ENCODE results near the gene GNAS-AS1. TPM values are rescaled to one million over a fixed set of nuclear protein-coding genes. Genes with fewer than 3 reads are reported as not detected.

Gene GNAS-AS1
- total and polyA plus RNA-seq, 10 of the 15 experiments (the other 5 are each of a cell fraction or from before 2014, with no cell fraction given): 0.06 to 2.7 (median 1.2) TPM

DNA sequence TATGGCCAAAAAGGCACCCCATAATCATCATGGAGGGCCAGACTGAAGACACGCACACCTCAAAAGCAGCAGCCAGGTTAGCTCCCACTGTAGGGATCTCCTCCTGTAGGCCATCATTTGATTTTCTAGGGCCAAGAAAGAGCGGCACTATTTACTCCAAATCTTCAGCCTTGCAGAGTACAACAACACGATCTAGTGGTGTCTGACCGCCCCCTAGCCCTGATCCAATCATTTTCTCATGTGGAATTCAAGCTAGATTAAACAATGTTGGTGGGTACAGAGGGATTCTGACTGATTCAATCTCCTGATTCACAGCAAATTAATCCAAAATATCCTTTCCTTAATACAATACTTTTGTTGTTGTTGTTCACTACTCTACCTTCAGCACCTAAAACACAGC is 12.5 kb downstream of the GNAS-AS1 start:
- SMC1A ChIA-PET (ENCODE audit: uncharacterized antibody, unreplicated experiment): interaction anchor here (1.0 kb wide), 1 partner anchor 8 kb away, joined by 3 read pairs; no protein-coding TSS in a partner anchor
- Histone ChIP-seq H3K79me2 (ENCODE audit: control insufficient read depth, insufficient read depth, low read length) (no peaks in the 10 kb centered on the region), H3K4me3 (no peak overlapping the region), H3K4me1 (ENCODE audit: control insufficient read depth, insufficient read depth, low read length) (no peaks in the 10 kb centered on the region), H3K27me3 (replicated peaks in 1 of 2; ENCODE audit: control insufficient read depth in 2 of 2, insufficient read depth in 2 of 2, low read length in 1 of 2) (no peaks in the 10 kb centered on the region; a peak in 3 of 4 replicates), H3K27ac (ENCODE audit: control insufficient read depth, insufficient read depth) (no peak overlapping the region), H3K9me3 (replicated peaks; ENCODE audit: control insufficient read depth, insufficient read depth, low read length) (no peaks in the 10 kb centered on the region; the same call in 1 of the 3 replicates), H3K9ac (ENCODE audit: control insufficient read depth, insufficient read depth, low read length) (no peak overlapping the region), H2AFZ (ENCODE audit: control insufficient read depth, low read depth, low read length) (no peak overlapping the region), H3K4me2 (ENCODE audit: control insufficient read depth, insufficient read depth) (no peak overlapping the region), H3K36me3 (ENCODE audit: control insufficient read depth in 2 of 2, insufficient read depth in 2 of 2, low read length in 1 of 2) (no peaks in the 10 kb centered on the region; a peak in 1 of 4 replicates), H4K20me1 (ENCODE audit: control insufficient read depth, insufficient read depth) (no peaks in the 10 kb centered on the region)
- whole genome bisulfite sequencing (ENCODE audit: insufficient coverage, insufficient replicate concordance, low lambda C conversion rate, missing lambda C conversion rate): 74% methylated on average over 4 of the region's 4 CpGs
- DNase-seq (ENCODE audit: low read depth, low spot score) (no peak), ATAC-seq (no peak), FAIRE-seq (no peak)
- BruUV-seq (replicated peaks): no TSS peak
- intact Hi-C loops (cut with micrococcal nuclease; ENCODE audit: unreplicated experiment): loop anchor here (5.0 kb wide), 1 partner anchor 606 kb away; no protein-coding TSS in a partner anchor
- CTCF ChIA-PET: interaction anchor here (0.9 kb wide), 1 partner anchor 9 kb away, joined by 3 read pairs; no protein-coding TSS in a partner anchor
- no peak for TF ChIP-seq NR2F1 (conservative IDR thresholded peaks at IDR 0.05)
- TF ChIP-seq, protein P1, sequence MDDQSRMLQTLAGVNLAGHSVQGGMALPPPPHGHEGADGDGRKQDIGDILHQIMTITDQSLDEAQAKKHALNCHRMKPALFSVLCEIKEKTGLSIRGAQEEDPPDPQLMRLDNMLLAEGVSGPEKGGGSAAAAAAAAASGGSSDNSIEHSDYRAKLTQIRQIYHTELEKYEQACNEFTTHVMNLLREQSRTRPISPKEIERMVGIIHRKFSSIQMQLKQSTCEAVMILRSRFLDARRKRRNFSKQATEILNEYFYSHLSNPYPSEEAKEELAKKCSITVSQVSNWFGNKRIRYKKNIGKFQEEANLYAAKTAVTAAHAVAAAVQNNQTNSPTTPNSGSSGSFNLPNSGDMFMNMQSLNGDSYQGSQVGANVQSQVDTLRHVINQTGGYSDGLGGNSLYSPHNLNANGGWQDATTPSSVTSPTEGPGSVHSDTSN (IDR thresholded peaks at IDR 0.05; ENCODE audit: insufficient replicate concordance, low read depth, low read length): no peak
- TF ChIP-seq BHLHE40 (IDR thresholded peaks at IDR 0.05; ENCODE audit: borderline replicate concordance in 1 of 2, low read depth in 2 of 2, low read length in 1 of 2): no peak
- TF ChIP-seq ESRRA (IDR thresholded peaks at IDR 0.05; ENCODE audit: low read length): no peak
- no peak for TF ChIP-seq CHD4 (IDR thresholded peaks at IDR 0.05)
- RAD21 ChIA-PET (ENCODE audit: unreplicated experiment): no interaction called here
- in situ Hi-C loops (cut with MboI): no loop called here
- POLR2A ChIA-PET: no interaction called here

DNA sequence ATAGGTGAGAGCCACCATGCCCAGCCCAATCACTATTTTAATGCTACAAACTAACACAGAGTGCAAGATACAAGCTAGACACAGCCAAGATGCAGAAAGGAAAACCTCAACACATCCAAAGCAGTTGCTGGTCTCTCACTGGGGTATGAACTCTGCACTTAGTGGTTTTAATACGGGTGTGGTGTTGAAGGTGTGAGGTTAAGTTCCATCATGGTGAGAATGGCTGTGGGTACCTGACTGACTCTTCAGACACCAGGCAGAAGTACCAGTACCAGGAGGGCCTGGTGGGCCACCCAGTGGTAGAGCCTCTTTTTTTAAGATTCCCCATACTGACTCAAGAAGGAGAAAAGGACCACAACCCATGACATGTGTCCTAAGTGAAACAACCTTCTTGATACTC is 13.0 kb downstream of the GNAS-AS1 start:
- DNase-seq (ENCODE audit: low read depth, low spot score): no peak
- in situ Hi-C loops (cut with MboI): no loop called here
- TF ChIP-seq SUZ12 (IDR thresholded peaks at IDR 0.05; ENCODE audit: unreplicated experiment): no peak
- no peak for TF ChIP-seq IKZF1 (conservative IDR thresholded peaks at IDR 0.05)
- no peak for TF ChIP-seq SMARCA5 (IDR thresholded peaks at IDR 0.05)
- no peak for TF ChIP-seq BMI1 (IDR thresholded peaks at IDR 0.05; ENCODE audit: borderline replicate concordance)
- no peak for TF ChIP-seq SMC3 (IDR thresholded peaks at IDR 0.05; ENCODE audit: borderline replicate concordance, low read length)

More for the DNA sequence above, 13.0 kb downstream of the GNAS-AS1 start:
- no TSS peak for BruUV-seq (replicated peaks)
- POLR2A ChIA-PET: no interaction called here
- no peak overlapping the region for H3K9ac ChIP-seq (ENCODE audit: control insufficient read depth, insufficient read depth, low read length)
- no peaks in the 10 kb centered on the region; the same call in 2 of the 3 replicates for H3K9me3 ChIP-seq (replicated peaks; ENCODE audit: control insufficient read depth, insufficient read depth, low read length)
- no peak overlapping the region for H3K4me3 ChIP-seq
- FAIRE-seq (no peak), ATAC-seq (no peak)
- no peak overlapping the region for H2AFZ ChIP-seq (ENCODE audit: control insufficient read depth, low read depth, low read length)
- H3K4me1 ChIP-seq (ENCODE audit: control insufficient read depth, insufficient read depth, low read length): no peaks in the 10 kb centered on the region
- CTCF ChIA-PET: interaction anchor here (0.9 kb wide), 1 partner anchor 9 kb away, joined by 3 read pairs; no protein-coding TSS in a partner anchor
- no peaks in the 10 kb centered on the region for H4K20me1 ChIP-seq (ENCODE audit: control insufficient read depth, insufficient read depth)
- no peak overlapping the region for H3K4me2 ChIP-seq (ENCODE audit: control insufficient read depth, insufficient read depth)
- H3K36me3 ChIP-seq (ENCODE audit: control insufficient read depth in 2 of 2, insufficient read depth in 2 of 2, low read length in 1 of 2): no peaks in the 10 kb centered on the region; a peak in 1 of 4 replicates
- RAD21 ChIA-PET (ENCODE audit: unreplicated experiment): no interaction called here
- H3K27ac ChIP-seq (ENCODE audit: control insufficient read depth, insufficient read depth): no peak overlapping the region
- intact Hi-C loops (cut with micrococcal nuclease; ENCODE audit: unreplicated experiment): loop anchor here (5.0 kb wide), 1 partner anchor 605 kb away; no protein-coding TSS in a partner anchor
- WGBS (ENCODE audit: insufficient coverage, insufficient replicate concordance, low lambda C conversion rate, missing lambda C conversion rate): 29% methylated on average over 1 of the region's 1 CpG
- SMC1A ChIA-PET (ENCODE audit: uncharacterized antibody, unreplicated experiment): interaction anchor here (0.7 to 1.0 kb wide), 2 partner anchors 9 to 10 kb away, joined by 3 read pairs; no protein-coding TSS in a partner anchor
- H3K79me2 ChIP-seq (ENCODE audit: control insufficient read depth, insufficient read depth, low read length): no peaks in the 10 kb centered on the region
- H3K27me3 ChIP-seq (replicated peaks in 1 of 2; ENCODE audit: control insufficient read depth in 2 of 2, insufficient read depth in 2 of 2, low read length in 1 of 2): no peaks in the 10 kb centered on the region; a peak in 3 of 4 replicates
